GM23248 (cell line): ENCODE results near the gene CCT3.

Source experiments
- EZH2 ChIP-seq: fragments of 200-600 bp; sonication (generic); IDR thresholded peaks from 2 replicates; pipeline ENCODE4 v1.6.1; 2018; ENCODE audit warnings: antibody characterized with exemption, mild to moderate bottlenecking; ENCODE audit not compliant: insufficient read depth, poor library complexity, severe bottlenecking
- EZH2phosphoT487 ChIP-seq: fragments of 200-600 bp; sonication (generic); IDR thresholded peaks from 2 replicates; pipeline ENCODE4 v1.6.1; 2018; ENCODE audit warnings: antibody characterized with exemption, moderate library complexity, mild to moderate bottlenecking, low read depth; ENCODE audit not compliant: insufficient read depth

DNA sequence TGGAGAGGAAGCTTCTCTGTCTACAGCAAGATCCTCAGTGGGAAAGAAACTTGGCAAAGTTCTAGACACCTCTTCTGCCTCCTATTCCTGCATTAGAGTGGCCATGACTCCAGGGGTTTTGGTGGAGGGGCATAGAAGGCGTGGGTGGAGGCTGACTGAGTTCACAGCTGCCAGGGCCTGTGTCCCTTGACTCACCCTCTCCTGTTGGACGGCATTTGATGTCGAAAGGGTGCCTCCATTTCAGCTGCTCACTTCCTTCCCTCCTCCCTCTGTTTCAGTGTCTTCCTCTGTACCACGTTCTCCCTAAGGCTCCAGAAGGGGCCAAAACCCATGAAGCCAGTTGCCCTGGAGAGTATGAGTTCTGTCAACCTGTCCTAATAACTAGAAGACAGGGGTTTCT is 53.3 kb downstream of the CCT3 start:
- TF ChIP-seq EZH2 (no peak), EZH2phosphoT487 (no peak)
